Neural progenitor cell (in vitro differentiated cells): ENCODE data around the gene SDK1.

Experiments
- CTCF ChIP-seq: fragments of 200-600 bp; sonication (generic); IDR thresholded peaks from 2 replicates; pipeline ENCODE4 v1.5.1; 2017; ENCODE audit warnings: antibody characterized with exemption, mild to moderate bottlenecking
- EZH2 ChIP-seq: fragments of 200-600 bp; sonication (generic); IDR thresholded peaks from 2 replicates; pipeline ENCODE4 v1.6.1; 2017; ENCODE audit warnings: antibody characterized with exemption, mild to moderate bottlenecking, moderate library complexity
- EZH2phosphoT487 ChIP-seq: fragments of 200-600 bp; sonication (generic); IDR thresholded peaks from 2 replicates; pipeline ENCODE4 v1.6.1; 2017; ENCODE audit warnings: antibody characterized with exemption

GRCh38 chr7:3371601-3372000 lies 70.5 kb downstream of the SDK1 start:
- TF ChIP-seq CTCF, result no peak
- no peak for TF ChIP-seq EZH2phosphoT487
- TF ChIP-seq EZH2, result no peak
